Measurements from ENCODE around the gene BACH2.

The BACH2 gene

DNA sequence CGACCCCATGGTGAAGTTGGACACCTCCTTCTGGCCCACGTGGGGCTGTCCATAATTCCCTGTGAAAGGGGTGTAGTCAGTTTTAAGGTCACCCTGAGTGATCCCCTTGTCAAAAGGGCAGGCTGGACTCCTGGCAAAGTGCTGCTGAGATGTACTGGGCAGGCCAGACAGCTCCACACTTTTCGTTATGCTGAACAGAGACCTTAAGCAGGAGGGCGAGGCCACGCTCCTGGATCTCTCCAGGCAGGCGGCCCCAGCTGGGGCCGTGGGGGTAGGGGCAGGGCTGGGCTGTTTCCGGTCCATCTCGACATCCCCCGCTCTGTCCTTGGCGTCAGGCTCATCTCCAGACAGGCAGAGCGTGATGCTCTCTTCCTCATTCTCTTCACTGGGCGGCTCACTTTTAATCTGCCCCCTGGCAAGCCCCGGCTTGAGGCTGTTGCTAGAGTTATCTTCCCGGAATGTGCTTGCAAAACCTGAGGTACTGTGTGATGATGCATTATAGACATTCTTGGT lies 345.7 kb downstream of the BACH2 start:
- H3K4me3 ChIP-seq (ENCODE audit: low read depth, low read length), result no peak overlapping the region
- no peak overlapping the region for H2AFZ ChIP-seq (ENCODE audit: low read length, unreplicated experiment)
- H3K79me2 ChIP-seq (ENCODE audit: control insufficient read depth, insufficient read depth, low read length, unreplicated experiment), result no peaks in the 10 kb centered on the region
- no peaks in the 10 kb centered on the region for H3K36me3 ChIP-seq (ENCODE audit: insufficient read depth, low read length)
- H3K4me1 ChIP-seq (ENCODE audit: control insufficient read depth, insufficient read depth, low read length, unreplicated experiment), result no peaks in the 10 kb centered on the region
- H3K27ac ChIP-seq (ENCODE audit: low read depth, low read length), result no peak overlapping the region
- peaks cover 9% of the 10 kb centered on the region for H3K27me3 ChIP-seq (ENCODE audit: insufficient read depth, low read length)

GRCh38 chr6:89950446-89950845 lies 346.2 kb downstream of the BACH2 start:
- Histone ChIP-seq H3K4me3 (ENCODE audit: low read depth, low read length) (no peak overlapping the region), H3K79me2 (ENCODE audit: control insufficient read depth, insufficient read depth, low read length, unreplicated experiment) (no peaks in the 10 kb centered on the region), H3K27ac (ENCODE audit: low read depth, low read length) (no peak overlapping the region)

DNA sequence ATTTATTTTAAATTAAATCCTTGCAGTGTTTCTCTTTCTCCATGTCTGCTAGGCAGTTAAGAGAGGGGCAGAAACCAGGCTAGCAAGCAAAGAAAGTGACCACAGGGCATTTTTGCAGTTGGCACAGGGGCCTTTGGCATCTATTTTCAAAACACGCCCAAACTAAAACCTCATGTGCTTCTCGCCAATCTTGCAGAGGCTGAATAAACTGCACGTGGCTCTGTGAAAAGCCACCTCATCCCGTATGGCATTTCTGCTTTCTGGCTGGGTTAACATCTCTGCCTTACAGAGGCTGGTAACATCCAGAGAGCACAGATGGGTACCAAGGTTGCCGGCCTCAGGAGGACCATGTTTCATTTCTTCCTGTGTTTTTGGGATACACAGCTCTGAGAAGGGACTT lies 347.8 kb downstream of the BACH2 start:
- Histone ChIP-seq H2AFZ (ENCODE audit: low read length, unreplicated experiment) (no peak overlapping the region), H3K79me2 (ENCODE audit: control insufficient read depth, insufficient read depth, low read length, unreplicated experiment) (no peaks in the 10 kb centered on the region), H3K4me3 (ENCODE audit: low read depth, low read length) (no peak overlapping the region), H3K27ac (ENCODE audit: low read depth, low read length) (no peak overlapping the region), H3K36me3 (ENCODE audit: insufficient read depth, low read length) (no peaks in the 10 kb centered on the region), H3K4me1 (ENCODE audit: control insufficient read depth, insufficient read depth, low read length, unreplicated experiment) (no peaks in the 10 kb centered on the region), H3K27me3 (ENCODE audit: insufficient read depth, low read length) (peaks cover 8% of the 10 kb centered on the region; the same call in 1 of the 2 replicates)

More at GRCh38 chr6:89950446-89950845, 346.2 kb downstream of the BACH2 start:
- no peaks in the 10 kb centered on the region for H3K36me3 ChIP-seq (ENCODE audit: insufficient read depth, low read length)
- no peaks in the 10 kb centered on the region for H3K4me1 ChIP-seq (ENCODE audit: control insufficient read depth, insufficient read depth, low read length, unreplicated experiment)
- no peak overlapping the region for H2AFZ ChIP-seq (ENCODE audit: low read length, unreplicated experiment)
- H3K27me3 ChIP-seq (ENCODE audit: insufficient read depth, low read length), result 0 out of 2 replicates have a peak, but pooled peaks cover 4% of the 10 kb centered on the region

DNA sequence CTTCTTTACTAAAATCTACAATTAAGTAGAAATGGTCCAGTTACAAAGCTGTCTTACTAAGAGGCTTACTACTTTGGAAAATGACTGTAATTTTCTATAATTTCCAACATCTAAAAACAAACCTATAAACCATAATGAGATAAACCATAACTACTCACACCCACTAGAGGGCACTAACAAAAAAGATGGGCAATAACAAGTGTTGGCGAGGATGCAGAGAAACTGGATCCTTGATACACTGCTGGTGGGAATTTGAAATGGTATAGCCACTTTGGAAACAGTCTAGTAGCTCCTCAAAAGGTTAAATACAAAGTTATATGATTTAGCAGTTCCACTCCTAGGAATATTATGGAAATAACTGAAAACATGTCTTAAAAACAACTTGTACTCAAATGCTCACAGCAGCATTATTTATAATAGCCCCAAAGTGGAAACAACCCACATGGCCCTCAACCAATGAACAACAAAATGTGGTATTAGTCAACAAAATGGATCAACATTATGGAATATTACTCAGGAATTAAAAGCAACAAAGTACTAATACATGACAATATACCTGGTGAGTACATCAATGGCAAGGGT lies 351.7 kb downstream of the BACH2 start:
- no peak overlapping the region for H2AFZ ChIP-seq (ENCODE audit: low read length, unreplicated experiment)
- H3K4me1 ChIP-seq (ENCODE audit: control insufficient read depth, insufficient read depth, low read length, unreplicated experiment), result no peaks in the 10 kb centered on the region
- no peak overlapping the region for H3K27ac ChIP-seq (ENCODE audit: low read depth, low read length)
- no peak overlapping the region for H3K4me3 ChIP-seq (ENCODE audit: low read depth, low read length)
- H3K79me2 ChIP-seq (ENCODE audit: control insufficient read depth, insufficient read depth, low read length, unreplicated experiment), result no peaks in the 10 kb centered on the region
- no peaks in the 10 kb centered on the region for H3K36me3 ChIP-seq (ENCODE audit: insufficient read depth, low read length)
- peaks cover 13% of the 10 kb centered on the region; the same call in 1 of the 2 replicates for H3K27me3 ChIP-seq (ENCODE audit: insufficient read depth, low read length)

DNA sequence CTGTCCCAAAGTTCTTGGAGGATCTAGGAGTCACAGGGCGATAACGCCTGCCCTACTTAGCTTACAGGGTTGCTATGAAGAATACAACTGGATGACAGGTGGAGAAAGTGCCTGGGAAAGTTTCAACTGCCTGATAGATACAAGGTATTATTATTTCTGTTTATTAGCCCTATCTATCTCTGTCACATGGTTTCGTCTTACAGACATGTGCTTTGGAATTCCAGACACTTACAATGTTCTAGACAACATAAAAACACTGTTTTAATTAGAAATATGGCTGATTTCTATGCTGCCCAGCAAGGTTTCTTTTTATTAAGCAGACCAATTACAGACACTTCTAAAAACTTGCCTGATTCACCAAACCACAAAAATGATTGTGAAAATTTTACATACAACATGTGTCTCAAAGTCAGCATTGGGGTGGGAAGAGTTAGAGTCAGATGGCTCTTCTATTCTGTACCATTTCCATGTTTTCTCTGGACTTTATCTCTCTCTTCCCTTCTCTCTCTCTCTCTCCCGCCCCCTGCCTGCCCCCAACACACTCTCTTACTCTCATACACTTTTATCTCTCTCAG lies 352.4 kb downstream of the BACH2 start:
- Histone ChIP-seq H3K36me3 (ENCODE audit: insufficient read depth, low read length) (no peaks in the 10 kb centered on the region), H3K27me3 (ENCODE audit: insufficient read depth, low read length) (peaks cover 13% of the 10 kb centered on the region; the same call in 1 of the 2 replicates), H3K4me3 (ENCODE audit: low read depth, low read length) (no peak overlapping the region), H3K4me1 (ENCODE audit: control insufficient read depth, insufficient read depth, low read length, unreplicated experiment) (no peaks in the 10 kb centered on the region), H3K79me2 (ENCODE audit: control insufficient read depth, insufficient read depth, low read length, unreplicated experiment) (no peaks in the 10 kb centered on the region), H3K27ac (ENCODE audit: low read depth, low read length) (no peak overlapping the region), H2AFZ (ENCODE audit: low read length, unreplicated experiment) (no peak overlapping the region)

GRCh38 chr6:89942601-89943000 lies 354.0 kb downstream of the BACH2 start:
- Histone ChIP-seq H3K27me3 (ENCODE audit: insufficient read depth, low read length) (peaks cover 13% of the 10 kb centered on the region; the same call in 1 of the 2 replicates), H3K27ac (ENCODE audit: low read depth, low read length) (no peak overlapping the region), H3K79me2 (ENCODE audit: control insufficient read depth, insufficient read depth, low read length, unreplicated experiment) (no peaks in the 10 kb centered on the region), H3K4me3 (ENCODE audit: low read depth, low read length) (no peak overlapping the region), H2AFZ (ENCODE audit: low read length, unreplicated experiment) (no peak overlapping the region), H3K4me1 (ENCODE audit: control insufficient read depth, insufficient read depth, low read length, unreplicated experiment) (no peaks in the 10 kb centered on the region), H3K36me3 (ENCODE audit: insufficient read depth, low read length) (no peaks in the 10 kb centered on the region)

DNA sequence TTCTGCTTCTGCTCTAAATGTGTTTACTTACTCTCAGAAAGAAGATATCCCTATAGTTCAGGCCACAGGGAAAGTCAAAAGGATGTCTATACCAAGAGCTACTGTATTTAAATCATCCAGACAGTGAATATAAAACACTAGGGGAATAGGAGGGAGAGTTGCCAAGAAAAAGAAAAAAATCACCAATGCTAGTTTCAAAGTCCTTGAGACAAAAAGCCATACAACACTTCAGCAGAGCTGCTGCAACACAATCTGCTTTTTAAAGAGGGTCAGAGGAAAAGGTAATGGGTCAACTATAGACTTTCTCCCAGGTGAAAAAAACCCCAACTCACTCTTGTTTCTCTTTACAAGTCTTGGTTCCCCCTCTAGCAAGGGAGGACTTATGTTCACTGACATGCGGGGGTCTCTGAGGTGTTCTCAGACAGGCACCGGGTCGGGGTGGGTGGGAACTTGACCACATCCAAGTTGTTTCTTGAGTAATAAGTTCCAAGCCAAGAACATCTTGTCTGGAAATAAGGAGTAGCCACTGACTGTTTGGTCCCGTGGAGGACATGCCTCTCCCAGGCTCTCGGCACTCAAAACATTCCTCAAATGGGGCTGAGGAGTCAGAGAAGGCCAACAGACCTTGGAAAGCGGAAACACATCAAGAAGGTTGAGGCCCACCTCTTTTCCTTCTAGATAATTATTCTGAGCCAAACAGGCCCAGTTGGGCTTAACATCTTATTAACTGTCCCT lies 354.7 kb downstream of the BACH2 start:
- H3K4me3 ChIP-seq (ENCODE audit: low read depth, low read length), result no peak overlapping the region
- H3K27ac ChIP-seq (ENCODE audit: low read depth, low read length), result no peak overlapping the region
- peaks cover 14% of the 10 kb centered on the region; the same call in 1 of the 2 replicates for H3K27me3 ChIP-seq (ENCODE audit: insufficient read depth, low read length)
- H3K4me1 ChIP-seq (ENCODE audit: control insufficient read depth, insufficient read depth, low read length, unreplicated experiment), result no peaks in the 10 kb centered on the region
- H3K79me2 ChIP-seq (ENCODE audit: control insufficient read depth, insufficient read depth, low read length, unreplicated experiment), result no peaks in the 10 kb centered on the region
- no peak overlapping the region for H2AFZ ChIP-seq (ENCODE audit: low read length, unreplicated experiment)
- no peaks in the 10 kb centered on the region for H3K36me3 ChIP-seq (ENCODE audit: insufficient read depth, low read length)

GRCh38 chr6:89941031-89941762 lies 355.4 kb downstream of the BACH2 start:
- Histone ChIP-seq H3K4me1 (ENCODE audit: control insufficient read depth, insufficient read depth, low read length, unreplicated experiment) (no peaks in the 10 kb centered on the region), H3K4me3 (ENCODE audit: low read depth, low read length) (no peak overlapping the region), H3K27me3 (ENCODE audit: insufficient read depth, low read length) (peaks cover 19% of the 10 kb centered on the region), H3K36me3 (ENCODE audit: insufficient read depth, low read length) (no peaks in the 10 kb centered on the region), H3K27ac (ENCODE audit: low read depth, low read length) (no peak overlapping the region), H2AFZ (ENCODE audit: low read length, unreplicated experiment) (no peak overlapping the region), H3K79me2 (ENCODE audit: control insufficient read depth, insufficient read depth, low read length, unreplicated experiment) (no peaks in the 10 kb centered on the region)

- H3K36me3 ChIP-seq (ENCODE audit: insufficient read depth, low read length), result no peaks in the 10 kb centered on the region
- peaks cover 25% of the 10 kb centered on the region for H3K27me3 ChIP-seq (ENCODE audit: insufficient read depth, low read length)
- no peak overlapping the region for H3K4me3 ChIP-seq (ENCODE audit: low read depth, low read length)
- H3K4me1 ChIP-seq (ENCODE audit: control insufficient read depth, insufficient read depth, low read length, unreplicated experiment), result no peaks in the 10 kb centered on the region
- H3K27ac ChIP-seq (ENCODE audit: low read depth, low read length), result no peak overlapping the region
- H2AFZ ChIP-seq (ENCODE audit: low read length, unreplicated experiment), result no peak overlapping the region
- H3K79me2 ChIP-seq (ENCODE audit: control insufficient read depth, insufficient read depth, low read length, unreplicated experiment), result no peaks in the 10 kb centered on the region
Measured at GRCh38 chr6:89940225-89941027, 356.2 kb downstream of the BACH2 start.

DNA sequence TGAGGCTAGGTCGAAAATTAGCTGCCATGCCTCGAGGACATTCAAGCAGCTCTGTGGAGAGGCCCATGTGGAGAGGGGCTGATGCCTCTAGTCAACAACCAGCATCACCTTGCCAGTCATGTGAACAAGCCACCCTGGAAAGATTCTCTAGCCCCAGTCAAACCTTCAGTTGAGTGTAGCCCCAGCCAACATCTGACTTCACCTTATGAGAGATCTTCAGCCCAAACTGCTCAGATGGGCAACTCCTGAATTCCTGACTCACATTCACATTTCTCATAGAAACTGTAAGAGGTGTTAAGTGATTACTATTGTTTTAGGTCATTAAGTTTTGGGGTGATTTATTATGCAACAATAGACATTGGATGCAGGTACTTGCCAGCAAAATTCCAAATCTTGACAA lies 357.5 kb downstream of the BACH2 start:
- Histone ChIP-seq H3K4me3 (ENCODE audit: low read depth, low read length) (no peak overlapping the region), H3K27ac (ENCODE audit: low read depth, low read length) (no peak overlapping the region), H3K27me3 (ENCODE audit: insufficient read depth, low read length) (peaks cover 22% of the 10 kb centered on the region), H3K4me1 (ENCODE audit: control insufficient read depth, insufficient read depth, low read length, unreplicated experiment) (no peaks in the 10 kb centered on the region), H3K36me3 (ENCODE audit: insufficient read depth, low read length) (no peaks in the 10 kb centered on the region), H3K79me2 (ENCODE audit: control insufficient read depth, insufficient read depth, low read length, unreplicated experiment) (no peaks in the 10 kb centered on the region), H2AFZ (ENCODE audit: low read length, unreplicated experiment) (no peak overlapping the region)
